Measurements from ENCODE around the gene RCN2. TPM values are rescaled to one million over a fixed set of nuclear protein-coding genes. Genes with fewer than 3 reads are reported as not detected.

The RCN2 gene
- total and polyA plus RNA-seq, 2 of the 8 experiments (the other 6 are each of a cell fraction or from before 2014, with no cell fraction given), result 65.6 to 137 TPM

GRCh38 chr15:76982756-76983155, 51.2 kb downstream of the RCN2 start:
- no peak overlapping the region for H4K91ac ChIP-seq (replicated peaks; ENCODE audit: insufficient read length, low read length)
- no peak overlapping the region for H3K9ac ChIP-seq (replicated peaks in 1 of 4; ENCODE audit: extremely low read depth in 1 of 4, low read depth in 3 of 4, low read length in 3 of 4)
- no peaks in the 10 kb centered on the region for H3K79me1 ChIP-seq (ENCODE audit: low read depth, low read length)
- no peaks in the 10 kb centered on the region for H3K79me2 ChIP-seq (ENCODE audit: control insufficient read depth in 1 of 2, insufficient read depth in 2 of 2, low read length in 2 of 2)
- no peak overlapping the region for H2AK5ac ChIP-seq (ENCODE audit: low read depth, low read length)
- no peak overlapping the region for H3K4me2 ChIP-seq (ENCODE audit: insufficient read depth in 1 of 2, low read depth in 2 of 2, low read length in 2 of 2)
- no peak overlapping the region for H2BK20ac ChIP-seq (ENCODE audit: low read length)
- H3K9me3 ChIP-seq (ENCODE audit: insufficient read depth in 2 of 2, low read depth in 1 of 2, low read length in 1 of 2), result peaks cover 0 to 9% of the 10 kb centered on the region in 2 experiments; a peak in 1 of 4 replicates
- no peaks in the 10 kb centered on the region for H4K20me1 ChIP-seq (replicated peaks in 1 of 2; ENCODE audit: control insufficient read depth in 1 of 2, insufficient read depth in 2 of 2, low read length in 2 of 2)
- H3K27ac ChIP-seq (ENCODE audit: low read depth, low read length), result no peak overlapping the region
- H2AFZ ChIP-seq (ENCODE audit: low read length), result no peak overlapping the region
- no peaks in the 10 kb centered on the region for H3K27me3 ChIP-seq (replicated peaks in 1 of 4; ENCODE audit: control insufficient read depth in 3 of 4, extremely low read depth in 1 of 4, insufficient read depth in 3 of 4, low read length in 3 of 4)
- H2BK5ac ChIP-seq (ENCODE audit: low read depth, low read length), result no peak overlapping the region
- no peak for DNase-seq (ENCODE audit: low read depth in 1 of 2, low spot score in 2 of 2)
- ChIA-PET CTCF (ENCODE audit: partially characterized antibody) (interaction anchor here (0.6 to 2.0 kb wide), 6 partner anchors 8 to 1161 kb away, joined by 3 to 10 read pairs (median 4); no protein-coding TSS in a partner anchor), POLR2A (ENCODE audit: partially characterized antibody) (interaction anchor here (1.1 kb wide), 1 partner anchor 28 kb away, joined by 3 read pairs; no protein-coding TSS in a partner anchor)
- no peak overlapping the region for H3K4me3 ChIP-seq (ENCODE audit: extremely low read depth in 1 of 4, insufficient read depth in 2 of 4, low read depth in 3 of 4, low read length in 4 of 4)
- H3K36me3 ChIP-seq (ENCODE audit: control insufficient read depth in 2 of 4, insufficient read depth in 4 of 4, low read length in 3 of 4), result no peaks in the 10 kb centered on the region
- no peak overlapping the region for H4K8ac ChIP-seq (ENCODE audit: extremely low read depth, insufficient read depth, low read length)
- no peak overlapping the region; the same call in 1 of the 2 replicates for H3K18ac ChIP-seq (ENCODE audit: extremely low read depth, low read length)
- no peak overlapping the region for H3K56ac ChIP-seq (replicated peaks; ENCODE audit: insufficient read length, low read depth, low read length)
- 88% methylated on average over 6 of the region's 6 CpGs; no CpG with 5 or more reads in 1 of the 2 experiments for WGBS, 2 experiments (ENCODE audit: extremely low coverage in 1 of 2, insufficient coverage in 1 of 2, insufficient read length in 1 of 2, insufficient replicate concordance in 2 of 2, low coverage in 1 of 2, low lambda C conversion rate in 2 of 2, missing lambda C conversion rate in 1 of 2)
- H3K4ac ChIP-seq (replicated peaks; ENCODE audit: insufficient read length, low read depth, low read length), result no peak overlapping the region
- no peaks in the 10 kb centered on the region for H3K23me2 ChIP-seq (ENCODE audit: low read depth, low read length)
- no peaks in the 10 kb centered on the region; a peak in 1 of 7 replicates for H3K4me1 ChIP-seq (replicated peaks in 1 of 4; ENCODE audit: control insufficient read depth in 3 of 4, insufficient read depth in 4 of 4, low read length in 3 of 4)
- no peak overlapping the region for H3K14ac ChIP-seq (ENCODE audit: insufficient read length)
- no peak overlapping the region for H2BK15ac ChIP-seq (ENCODE audit: low read length)
- H4K5ac ChIP-seq (ENCODE audit: insufficient read length, low read depth, low read length), result no peak overlapping the region
- H2BK120ac ChIP-seq (replicated peaks; ENCODE audit: low read depth, low read length), result no peak overlapping the region
- FAIRE-seq, result no peak
- no peak overlapping the region for H3K23ac ChIP-seq (ENCODE audit: insufficient read length)
- H2BK12ac ChIP-seq (ENCODE audit: low read depth, low read length), result no peak overlapping the region

Measured in H1 (cell line).